Stimulated activated effector memory CD8-positive, alpha-beta T cell treated with anti-CD3 and anti-CD28 coated beads, Interleukin-12 subunit alpha, Interleukin-12 subunit beta, amount 100 ng/mL, for 72 hours (primary cell): Measurements from ENCODE around the gene SLC27A2.
"Not testable (repeated sequence)": the region's sequence is repeated elsewhere in the genome, so short reads cannot be mapped to it uniquely, and the experiment has no call there.

Experiments used
- ATAC-seq: fragments of 150-1000 bp; cut with Tn5 transposase; 2 replicates; pipeline ENCODE4 v1.10.0; 2021
- DNase-seq, 2 donors: peaks; one replicate each; pipeline ENCODE4 v3.0.0; 2021 to 2022; ENCODE audit warnings: low spot score in 2 of 2
- H3K27ac Mint-ChIP-seq: one replicate; pipeline ENCODE4 v1.8.0; 2022; ENCODE audit warnings: mild to moderate bottlenecking, mixed read lengths
- H3K36me3 Mint-ChIP-seq: one replicate; pipeline ENCODE4 v1.8.0; 2022; ENCODE audit warnings: mild to moderate bottlenecking, mixed read lengths
- H3K4me1 Mint-ChIP-seq: one replicate; pipeline ENCODE4 v1.8.0; 2022; ENCODE audit warnings: mixed read lengths
- H3K4me3 Mint-ChIP-seq: one replicate; pipeline ENCODE4 v1.8.0; 2022; ENCODE audit warnings: mild to moderate bottlenecking, mixed read lengths
- H3K9me3 Mint-ChIP-seq: one replicate; pipeline ENCODE4 v1.8.0; 2022; ENCODE audit warnings: mixed read lengths

The SLC27A2 gene

DNA sequence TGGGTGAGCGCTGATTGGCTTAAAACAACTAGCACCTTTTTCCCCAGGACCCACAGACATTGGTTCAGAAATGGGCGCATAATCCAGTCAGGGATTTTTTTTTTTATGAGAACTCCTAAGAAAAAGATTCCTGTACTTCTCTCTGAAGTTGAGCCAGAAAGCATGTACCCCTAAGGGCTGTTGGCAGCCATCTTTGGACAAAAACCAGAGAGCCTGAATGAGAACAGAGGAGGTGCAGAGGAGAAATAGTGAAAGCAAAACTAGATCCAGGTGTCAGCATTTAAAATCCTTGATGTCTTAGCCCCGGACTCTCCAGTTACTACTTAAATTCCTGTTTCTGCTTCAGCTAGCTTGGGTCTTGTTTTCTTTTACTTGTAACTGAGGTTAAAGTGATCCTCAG is 1.9 kb upstream of the SLC27A2 start:
- H3K27ac Mint-ChIP-seq, result no peak overlapping the region
- DNase-seq (no peak), ATAC-seq (no peak)
- no peaks in the 10 kb centered on the region for H3K9me3 Mint-ChIP-seq
- peaks cover 20% of the 10 kb centered on the region for H3K36me3 Mint-ChIP-seq
- peaks cover 56% of the 10 kb centered on the region for H3K4me1 Mint-ChIP-seq
- H3K4me3 Mint-ChIP-seq, result peak overlapping the region; percentile 99

DNA sequence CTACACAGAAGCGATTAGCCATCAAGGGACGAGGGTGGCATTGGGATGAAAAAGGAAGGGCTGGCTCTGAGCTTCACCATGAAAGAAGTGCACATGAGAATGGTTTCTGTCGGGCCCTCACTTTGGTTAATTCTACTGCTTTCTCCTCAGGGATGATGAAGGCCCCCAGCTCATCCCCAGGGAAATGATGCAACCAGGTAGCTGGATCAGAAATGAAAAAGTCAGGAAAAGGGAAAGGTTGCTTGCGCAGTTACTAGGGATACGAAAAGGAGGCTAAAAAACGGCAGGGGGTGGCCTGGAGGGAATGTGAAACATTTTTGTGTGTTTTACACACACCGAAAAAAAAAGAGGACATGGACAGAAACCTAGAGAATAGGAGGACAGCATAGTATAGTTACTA is 1.4 kb upstream of the SLC27A2 start:
- Mint-ChIP-seq H3K9me3 (no peaks in the 10 kb centered on the region), H3K27ac (peak overlapping the region; percentile 96)
- ATAC-seq, result no peak

DNA sequence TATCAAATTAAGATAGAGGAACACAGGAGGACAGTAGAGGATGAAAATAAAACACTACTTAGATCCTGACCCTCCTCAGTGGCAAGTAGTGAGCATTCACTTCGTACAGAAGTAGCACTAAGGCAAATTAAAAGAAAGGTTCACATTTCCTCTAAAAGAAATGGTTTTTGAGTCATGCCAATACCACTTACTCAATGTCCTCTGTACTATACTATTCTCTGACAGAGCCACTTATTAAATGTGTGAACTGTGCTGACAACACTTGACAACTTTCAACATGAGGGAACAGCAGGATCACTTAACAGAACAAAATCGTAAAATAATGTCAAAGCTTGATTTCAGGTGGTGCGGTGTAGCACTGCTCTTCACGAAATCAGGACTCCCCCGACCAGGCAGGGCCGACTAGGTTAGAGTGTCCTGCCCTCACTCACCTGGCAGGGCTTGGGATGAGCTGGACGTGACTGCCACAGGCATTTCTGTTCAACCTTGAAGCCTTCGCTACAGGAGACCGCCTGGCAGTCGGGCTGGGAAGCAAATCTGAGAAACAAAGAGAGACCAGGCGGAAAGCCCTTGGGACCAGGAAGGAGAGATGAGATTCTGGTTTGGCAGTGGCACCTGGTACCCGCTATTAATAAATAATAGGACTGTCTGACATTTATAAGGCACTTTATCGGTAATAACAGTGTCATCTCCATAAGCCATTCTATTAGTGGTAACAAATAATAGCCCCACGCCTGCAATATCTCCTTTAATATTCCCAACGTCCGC is 611 bp upstream of the SLC27A2 start:
- Mint-ChIP-seq H3K9me3 (no peaks in the 10 kb centered on the region), H3K27ac (peak overlapping the region; percentile 96)

More for the DNA sequence above, 1.4 kb upstream of the SLC27A2 start:
- DNase-seq, result no peak
- H3K36me3 Mint-ChIP-seq, result peaks cover 23% of the 10 kb centered on the region
- H3K4me3 Mint-ChIP-seq, result peak overlapping the region; percentile 99
- H3K4me1 Mint-ChIP-seq, result peaks cover 56% of the 10 kb centered on the region

DNA sequence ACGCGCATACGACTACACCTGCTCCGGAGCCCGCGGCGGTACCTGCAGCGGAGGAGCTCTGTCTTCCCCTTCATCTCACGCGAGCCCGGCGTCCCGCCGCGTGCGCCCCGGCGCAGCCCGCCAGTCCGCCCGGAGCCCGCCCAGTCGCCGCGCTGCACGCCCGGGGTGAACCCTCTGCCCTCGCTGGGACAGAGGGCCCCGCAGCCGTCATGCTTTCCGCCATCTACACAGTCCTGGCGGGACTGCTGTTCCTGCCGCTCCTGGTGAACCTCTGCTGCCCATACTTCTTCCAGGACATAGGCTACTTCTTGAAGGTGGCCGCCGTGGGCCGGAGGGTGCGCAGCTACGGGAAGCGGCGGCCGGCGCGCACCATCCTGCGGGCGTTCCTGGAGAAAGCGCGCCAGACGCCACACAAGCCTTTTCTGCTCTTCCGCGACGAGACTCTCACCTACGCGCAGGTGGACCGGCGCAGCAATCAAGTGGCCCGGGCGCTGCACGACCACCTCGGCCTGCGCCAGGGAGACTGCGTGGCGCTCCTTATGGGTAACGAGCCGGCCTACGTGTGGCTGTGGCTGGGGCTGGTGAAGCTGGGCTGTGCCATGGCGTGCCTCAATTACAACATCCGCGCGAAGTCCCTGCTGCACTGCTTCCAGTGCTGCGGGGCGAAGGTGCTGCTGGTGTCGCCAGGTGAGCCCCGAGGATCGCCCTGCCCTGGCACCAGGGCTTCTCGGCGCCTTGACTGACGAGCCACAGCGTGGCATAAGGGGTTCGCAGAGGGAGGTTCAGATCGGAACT is 420 bp downstream of the SLC27A2 start:
- DNase-seq, result peak; percentile 45 to 79
- H3K9me3 Mint-ChIP-seq, result no peaks in the 10 kb centered on the region
- peak; percentile 78 for ATAC-seq
- peaks cover 37% of the 10 kb centered on the region for H3K36me3 Mint-ChIP-seq
- peaks cover 51% of the 10 kb centered on the region for H3K4me1 Mint-ChIP-seq
- H3K4me3 Mint-ChIP-seq, result peak overlapping the region; percentile 99
- H3K27ac Mint-ChIP-seq, result peak overlapping the region; percentile 96

More for the DNA sequence above, 611 bp upstream of the SLC27A2 start:
- H3K36me3 Mint-ChIP-seq, result peaks cover 27% of the 10 kb centered on the region
- ATAC-seq (peak; percentile 39), DNase-seq (peak in 1 of 2 donors; percentile 59)
- peaks cover 53% of the 10 kb centered on the region for H3K4me1 Mint-ChIP-seq
- peak overlapping the region; percentile 99 for H3K4me3 Mint-ChIP-seq

DNA sequence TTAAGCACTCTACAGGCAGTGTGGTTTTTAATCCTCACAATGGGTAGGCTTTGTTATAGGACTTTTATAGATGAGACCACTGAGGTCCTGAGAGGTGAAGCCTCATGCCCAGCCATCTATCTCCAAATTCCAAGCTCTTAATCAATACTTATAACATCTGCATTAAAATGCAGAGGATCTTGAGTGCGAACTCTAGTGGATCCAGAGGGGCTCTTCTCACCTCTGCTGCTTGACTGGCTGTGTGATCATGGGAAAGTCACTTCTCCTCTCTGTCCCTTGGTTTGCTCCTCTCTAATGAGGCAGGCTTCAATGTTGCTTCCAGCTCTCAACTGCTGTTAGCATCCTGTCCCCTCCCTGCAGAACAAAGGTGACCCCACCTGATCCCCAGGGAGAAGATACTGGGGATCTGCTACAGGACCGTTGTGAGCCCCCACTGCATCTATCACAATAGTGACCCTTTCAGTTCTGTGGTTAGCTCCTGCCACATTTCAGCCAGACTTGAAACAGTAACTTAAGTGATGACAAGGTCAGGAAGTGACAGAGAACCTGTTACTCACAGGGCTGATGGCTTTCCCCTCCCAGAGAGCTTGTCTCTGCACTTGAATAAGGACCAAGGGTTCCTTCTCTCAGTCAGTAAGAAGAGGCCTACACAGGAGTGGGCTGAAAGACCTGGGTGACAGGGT is 1.3 kb downstream of the SLC27A2 start:
- Mint-ChIP-seq H3K4me3 (peak overlapping the region; percentile 99), H3K36me3 (peaks cover 45% of the 10 kb centered on the region), H3K4me1 (peaks cover 52% of the 10 kb centered on the region), H3K9me3 (no peaks in the 10 kb centered on the region), H3K27ac (peak overlapping the region; percentile 96)
- DNase-seq (peak; percentile 21 to 75), ATAC-seq (peak; percentile 81)

DNA sequence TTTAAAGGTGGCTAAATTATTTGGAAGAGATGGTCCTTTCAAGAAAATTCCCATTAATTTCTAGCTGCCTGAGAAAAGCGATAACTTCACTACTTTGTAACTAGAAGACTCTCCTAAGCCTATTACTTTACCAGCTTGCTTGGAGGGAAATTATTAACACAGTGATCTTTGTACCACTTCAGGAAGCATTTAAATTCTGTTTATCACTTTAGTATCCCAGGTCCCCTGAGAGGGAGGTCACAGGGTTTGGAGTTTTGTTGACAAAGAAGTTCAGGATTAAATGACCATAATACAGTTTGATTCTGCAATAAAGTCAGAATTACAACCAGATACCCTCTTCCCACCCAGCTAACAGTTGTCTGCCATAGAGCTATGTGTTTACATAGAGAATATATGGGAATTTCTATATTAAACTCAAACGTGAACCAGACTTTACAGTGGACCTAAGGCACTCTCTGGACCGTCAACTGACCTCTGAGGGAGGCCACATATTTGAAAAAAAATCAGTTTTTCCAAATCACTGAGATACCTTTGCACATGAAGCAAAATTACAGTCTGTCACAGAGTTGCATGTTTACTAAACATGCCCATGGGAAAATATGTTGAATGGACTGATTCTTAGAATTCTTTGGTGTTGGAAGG is 3.0 kb downstream of the SLC27A2 start:
- peak overlapping the region; percentile 99 for H3K4me3 Mint-ChIP-seq
- H3K4me1 Mint-ChIP-seq, result peaks cover 60% of the 10 kb centered on the region
- no peak for ATAC-seq
- no peaks in the 10 kb centered on the region for H3K9me3 Mint-ChIP-seq
- no peak overlapping the region for H3K27ac Mint-ChIP-seq
- peaks cover 61% of the 10 kb centered on the region for H3K36me3 Mint-ChIP-seq
- no peak for DNase-seq

GRCh38 chr15:50186090-50186489 is 4.1 kb downstream of the SLC27A2 start:
- ATAC-seq (no peak), DNase-seq (no peak)
- Mint-ChIP-seq H3K36me3 (peaks cover 71% of the 10 kb centered on the region), H3K9me3 (no peaks in the 10 kb centered on the region), H3K4me3 (no peak overlapping the region), H3K4me1 (peaks cover 49% of the 10 kb centered on the region), H3K27ac (no peak overlapping the region)

GRCh38 chr15:50186752-50187151 is 4.8 kb downstream of the SLC27A2 start:
- Mint-ChIP-seq H3K36me3 (peaks cover 78% of the 10 kb centered on the region), H3K4me3 (no peak overlapping the region), H3K4me1 (peaks cover 43% of the 10 kb centered on the region), H3K9me3 (no peaks in the 10 kb centered on the region), H3K27ac (no peak overlapping the region)
- no peak for DNase-seq
- ATAC-seq, result no peak

DNA sequence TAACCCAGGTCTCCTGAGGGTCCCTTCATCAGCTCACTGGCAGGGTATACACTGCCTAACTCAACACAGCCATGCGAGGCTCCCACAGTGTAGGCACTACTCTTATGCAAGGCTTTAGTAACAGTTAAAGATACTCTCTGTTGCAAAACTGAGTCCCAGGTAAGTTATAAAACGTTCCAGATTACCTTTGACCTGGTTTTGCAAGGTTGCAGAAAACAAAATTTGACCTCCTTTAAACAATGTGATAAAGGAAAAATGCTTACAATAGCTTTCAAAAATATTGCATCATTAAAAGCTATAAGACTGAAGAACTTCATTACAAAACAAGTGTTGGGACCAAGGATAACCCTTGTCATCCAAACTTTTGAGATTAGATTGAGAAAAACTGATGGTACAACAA is 5.5 kb downstream of the SLC27A2 start:
- Mint-ChIP-seq H3K36me3 (peaks cover 81% of the 10 kb centered on the region), H3K9me3 (no peaks in the 10 kb centered on the region), H3K4me1 (peaks cover 41% of the 10 kb centered on the region), H3K27ac (no peak overlapping the region), H3K4me3 (no peak overlapping the region)
- DNase-seq (no peak), ATAC-seq (no peak)

- DNase-seq (no peak), ATAC-seq (no peak)
- Mint-ChIP-seq H3K27ac (no peak overlapping the region), H3K36me3 (peaks cover 81% of the 10 kb centered on the region), H3K9me3 (no peaks in the 10 kb centered on the region), H3K4me3 (no peak overlapping the region), H3K4me1 (peaks cover 39% of the 10 kb centered on the region)
Observed at GRCh38 chr15:50187997-50188396, 6.0 kb downstream of the SLC27A2 start.

GRCh38 chr15:50188793-50189192 is 6.8 kb downstream of the SLC27A2 start:
- not testable (repeated sequence) for DNase-seq, H3K9me3 Mint-ChIP-seq, ATAC-seq, H3K4me3 Mint-ChIP-seq, H3K27ac Mint-ChIP-seq
- H3K36me3 Mint-ChIP-seq, result peaks cover 79% of the 10 kb centered on the region
- peaks cover 35% of the 10 kb centered on the region for H3K4me1 Mint-ChIP-seq

- DNase-seq (no peak), ATAC-seq (no peak)
- H3K36me3 Mint-ChIP-seq, result peaks cover 82% of the 10 kb centered on the region
- no peaks in the 10 kb centered on the region for H3K9me3 Mint-ChIP-seq
- no peak overlapping the region for H3K4me3 Mint-ChIP-seq
- no peak overlapping the region for H3K27ac Mint-ChIP-seq
- H3K4me1 Mint-ChIP-seq, result peaks cover 33% of the 10 kb centered on the region
Observed at GRCh38 chr15:50189633-50190032, 7.6 kb downstream of the SLC27A2 start.

DNA sequence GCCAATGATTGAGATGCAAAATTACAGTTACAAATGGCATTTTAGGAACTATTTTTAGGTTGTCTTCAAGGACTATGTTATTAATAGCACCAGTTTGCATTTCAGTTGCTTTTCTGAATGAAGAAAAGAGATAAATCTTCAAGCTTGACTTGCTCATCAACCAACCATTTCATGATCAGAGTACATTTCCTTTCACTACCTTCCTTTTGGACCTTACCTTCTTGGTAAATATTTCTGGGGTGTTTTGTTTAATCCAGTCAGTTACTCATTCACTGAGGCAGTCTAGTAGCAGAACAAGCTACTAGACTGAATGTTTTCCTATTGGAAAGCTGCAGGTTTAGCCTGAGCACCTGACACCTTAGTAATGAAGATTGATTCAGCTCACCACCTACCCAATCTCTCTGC is 8.2 kb downstream of the SLC27A2 start:
- peaks cover 33% of the 10 kb centered on the region for H3K4me1 Mint-ChIP-seq
- no peaks in the 10 kb centered on the region for H3K9me3 Mint-ChIP-seq
- H3K4me3 Mint-ChIP-seq, result no peak overlapping the region
- peaks cover 84% of the 10 kb centered on the region for H3K36me3 Mint-ChIP-seq
- H3K27ac Mint-ChIP-seq, result no peak overlapping the region
- DNase-seq (no peak), ATAC-seq (no peak)

GRCh38 chr15:50190723-50191122 is 8.7 kb downstream of the SLC27A2 start:
- H3K4me3 Mint-ChIP-seq, result no peak overlapping the region
- ATAC-seq, result peak; percentile 95

GRCh38 chr15:50192164-50192563 is 10.2 kb downstream of the SLC27A2 start:
- H3K27ac Mint-ChIP-seq, result no peak overlapping the region
- no peak for ATAC-seq
- no peaks in the 10 kb centered on the region for H3K9me3 Mint-ChIP-seq
- peaks cover 24% of the 10 kb centered on the region for H3K4me1 Mint-ChIP-seq
- no peak overlapping the region for H3K4me3 Mint-ChIP-seq
- H3K36me3 Mint-ChIP-seq, result peaks cover 72% of the 10 kb centered on the region
- no peak for DNase-seq

More at GRCh38 chr15:50190723-50191122, 8.7 kb downstream of the SLC27A2 start:
- DNase-seq, result no peak
- H3K27ac Mint-ChIP-seq, result no peak overlapping the region
- no peaks in the 10 kb centered on the region for H3K9me3 Mint-ChIP-seq
- peaks cover 33% of the 10 kb centered on the region for H3K4me1 Mint-ChIP-seq
- peaks cover 83% of the 10 kb centered on the region for H3K36me3 Mint-ChIP-seq
